ENCODE results near the gene TPK1. TPM values are rescaled to one million over a fixed set of nuclear protein-coding genes. Genes with fewer than 3 reads are reported as not detected.

The TPK1 gene
- total and polyA plus RNA-seq, 2 of the 8 experiments (the other 6 are each of a cell fraction or from before 2014, with no cell fraction given) = 1.9 to 2.7 TPM

GRCh38 chr7:144784943-144785342, 50.9 kb downstream of the TPK1 start:
- DNase-seq (ENCODE audit: low read depth in 1 of 2, low spot score in 2 of 2) = no peak
- Histone ChIP-seq H3K4ac (replicated peaks; ENCODE audit: insufficient read length, low read depth, low read length) (no peak overlapping the region), H3K9ac (replicated peaks in 1 of 4; ENCODE audit: extremely low read depth in 1 of 4, low read depth in 3 of 4, low read length in 3 of 4) (no peak overlapping the region), H3K9me3 (ENCODE audit: insufficient read depth in 2 of 2, low read depth in 1 of 2, low read length in 1 of 2) (no peaks in the 10 kb centered on the region), H4K8ac (ENCODE audit: extremely low read depth, insufficient read depth, low read length) (no peak overlapping the region), H3K79me1 (ENCODE audit: low read depth, low read length) (no peaks in the 10 kb centered on the region), H4K5ac (ENCODE audit: insufficient read length, low read depth, low read length) (no peak overlapping the region), H3K23me2 (ENCODE audit: low read depth, low read length) (no peaks in the 10 kb centered on the region), H3K4me3 (ENCODE audit: extremely low read depth in 1 of 4, insufficient read depth in 2 of 4, low read depth in 3 of 4, low read length in 4 of 4) (no peak overlapping the region), H3K18ac (ENCODE audit: extremely low read depth, low read length) (no peak overlapping the region), H2BK5ac (ENCODE audit: low read depth, low read length) (no peak overlapping the region), H3K23ac (ENCODE audit: insufficient read length) (no peak overlapping the region), H3K4me1 (replicated peaks in 1 of 4; ENCODE audit: control insufficient read depth in 3 of 4, insufficient read depth in 4 of 4, low read length in 3 of 4) (peaks cover 0 to 3% (median 0%) of the 10 kb centered on the region in 4 experiments; a peak in 1 of 7 replicates), H2BK12ac (ENCODE audit: low read depth, low read length) (no peak overlapping the region), H3K36me3 (ENCODE audit: control insufficient read depth in 2 of 4, insufficient read depth in 4 of 4, low read length in 3 of 4) (no peaks in the 10 kb centered on the region), H2AK5ac (ENCODE audit: low read depth, low read length) (no peak overlapping the region), H2BK20ac (ENCODE audit: low read length) (no peak overlapping the region), H3K14ac (ENCODE audit: insufficient read length) (no peak overlapping the region), H4K91ac (replicated peaks; ENCODE audit: insufficient read length, low read length) (no peak overlapping the region), H3K27ac (ENCODE audit: low read depth, low read length) (no peak overlapping the region), H3K79me2 (ENCODE audit: control insufficient read depth in 1 of 2, insufficient read depth in 2 of 2, low read length in 2 of 2) (no peaks in the 10 kb centered on the region), H3K27me3 (replicated peaks in 1 of 4; ENCODE audit: control insufficient read depth in 3 of 4, extremely low read depth in 1 of 4, insufficient read depth in 3 of 4, low read length in 3 of 4) (no peaks in the 10 kb centered on the region), H3K56ac (replicated peaks; ENCODE audit: insufficient read length, low read depth, low read length) (no peak overlapping the region), H2BK15ac (ENCODE audit: low read length) (no peak overlapping the region), H2BK120ac (replicated peaks; ENCODE audit: low read depth, low read length) (no peak overlapping the region), H4K20me1 (replicated peaks in 1 of 2; ENCODE audit: control insufficient read depth in 1 of 2, insufficient read depth in 2 of 2, low read length in 2 of 2) (no peaks in the 10 kb centered on the region), H3K4me2 (ENCODE audit: insufficient read depth in 1 of 2, low read depth in 2 of 2, low read length in 2 of 2) (no peak overlapping the region), H2AFZ (ENCODE audit: low read length) (no peak overlapping the region)
- WGBS, 2 experiments (ENCODE audit: extremely low coverage in 1 of 2, insufficient coverage in 1 of 2, insufficient read length in 1 of 2, insufficient replicate concordance in 2 of 2, low coverage in 1 of 2, low lambda C conversion rate in 2 of 2, missing lambda C conversion rate in 1 of 2) = 78% methylated on average over 3 of the region's 3 CpGs; no CpG with 5 or more reads in 1 of the 2 experiments
- TF ChIP-seq MAFK (IDR thresholded peaks at IDR 0.05; ENCODE audit: low read depth, low read length) = no peak
- CTCF ChIA-PET (ENCODE audit: partially characterized antibody) = interaction anchor here (1.0 to 4.8 kb wide), 11 partner anchors 9 to 347 kb away, joined by 3 to 30 read pairs (median 4); no protein-coding TSS in a partner anchor
- peak; percentile 36 for FAIRE-seq
- POLR2A ChIA-PET (ENCODE audit: partially characterized antibody) = no interaction called here

Measured in H1 (cell line).